Ramos (cell line): Measurements from ENCODE around the gene ZNF165.

Experiments
- in situ Hi-C: fragments of 300-500 bp; cut with MboI; formaldehyde crosslinking; loops from one replicate; pipeline ENCODE4 v1.14.3; 2022; ENCODE audit warnings: low sequenced_read_pairs; ENCODE audit not compliant: unreplicated experiment

Gene ZNF165

GRCh38 chr6:28118217-28118616 is 37.8 kb downstream of the ZNF165 start:
- in situ Hi-C loops, result no loop called here

GRCh38 chr6:28121876-28122275 is 41.5 kb downstream of the ZNF165 start:
- in situ Hi-C loops, result loop anchor here (10.0 kb wide), 1 partner anchor 217 kb away; no protein-coding TSS in a partner anchor

GRCh38 chr6:28122283-28122682 is 41.9 kb downstream of the ZNF165 start:
- in situ Hi-C loops, result loop anchor here (10.0 kb wide), 1 partner anchor 217 kb away; no protein-coding TSS in a partner anchor

GRCh38 chr6:28124350-28124970 is 44.1 kb downstream of the ZNF165 start, which contains the start of gene ZSCAN16:
Gene ZSCAN16, plus strand, starts transcription at chr6:28124609. Its CDS starts 835 bp downstream, at chr6:28125444.
- in situ Hi-C loops, result loop anchor here (10.0 kb wide), 1 partner anchor 220 kb away; no protein-coding TSS in a partner anchor

GRCh38 chr6:28124971-28125353 is 44.6 kb downstream of the ZNF165 start:
- in situ Hi-C loops, result loop anchor here (10.0 kb wide), 1 partner anchor 220 kb away; no protein-coding TSS in a partner anchor

- in situ Hi-C loops, result loop anchor here (10.0 kb wide), 1 partner anchor 221 kb away; no protein-coding TSS in a partner anchor
Observed at GRCh38 chr6:28125401-28125800, 45.0 kb downstream of the ZNF165 start.

- in situ Hi-C loops, result no loop called here
Observed at GRCh38 chr6:28134015-28134414, 53.6 kb downstream of the ZNF165 start.

GRCh38 chr6:28134716-28135115 is 54.3 kb downstream of the ZNF165 start:
- in situ Hi-C loops, result no loop called here

- in situ Hi-C loops, result no loop called here
Observed at GRCh38 chr6:28135393-28135792, 55.0 kb downstream of the ZNF165 start.

GRCh38 chr6:28136585-28137504 is 56.5 kb downstream of the ZNF165 start:
- in situ Hi-C loops, result no loop called here

- in situ Hi-C loops, result no loop called here
Observed at GRCh38 chr6:28137505-28137981, 57.2 kb downstream of the ZNF165 start.
